H1 (cell line): ENCODE results near the gene KAT2A. TPM values are rescaled to one million over a fixed set of nuclear protein-coding genes. Genes with fewer than 3 reads are reported as not detected.

Experiments
- CHD2 ChIP-seq: IDR thresholded peaks from 2 replicates; pipeline ENCODE4 v1.6.1; 2012; ENCODE audit warnings: low read length, improper control_type of control experiment
- FOSL1 ChIP-seq: IDR thresholded peaks from 2 replicates; pipeline ENCODE4 v1.6.1; 2011; ENCODE audit warnings: mild to moderate bottlenecking, low read depth, low read length, moderate library complexity; ENCODE audit not compliant: insufficient read depth
- SAP30 ChIP-seq: fragments of 300-600 bp; sonication (generic); IDR thresholded peaks from 2 replicates; pipeline ENCODE4 v1.7.1; 2012; ENCODE audit warnings: low read length, moderate library complexity, mild to moderate bottlenecking, inconsistent platforms; ENCODE audit not compliant: insufficient read depth, insufficient replicate concordance
- TAF1 ChIP-seq: IDR thresholded peaks from 2 replicates; pipeline ENCODE4 v1.6.1; 2011; ENCODE audit warnings: mild to moderate bottlenecking, low read depth, low read length
- polyA plus RNA-seq, 7 experiments: library from polyadenylated mRNA; depleted of rRNA in 3 of 7; stranded (reverse) in 5 of 7; unstranded in 2 of 7; fragments of >200 nt in 5 of 7; fragments of 200-250 nt in 2 of 7; gene quantifications; 1 replicate in 5 of 7; 2 replicates in 1 of 7; 4 replicates in 1 of 7; pipeline versions ENCODE4 v1.2.1 to v1.2.3, GENCODE V29; 2011 to 2013; ENCODE audit warnings: missing spikeins in 2 of 7, mixed read lengths in 2 of 7
- total RNA-seq: library from RNA; stranded (reverse); fragmentation: NEBNext Ultra II Directional; extraction: Animal tissue kit (Norgen Biotek cat#: 25700); gene quantifications from 2 replicates; pipeline ENCODE4 v1.2.1, GENCODE V29; 2021
- TF ChIP-seq, protein P1 (sequence below): fragments of 300-600 bp; sonication (generic); IDR thresholded peaks from 2 replicates; pipeline ENCODE4 v1.7.1; 2012; ENCODE audit warnings: low read length, moderate library complexity, mild to moderate bottlenecking, inconsistent platforms; ENCODE audit not compliant: insufficient replicate concordance
- TF ChIP-seq, protein P2 (sequence below): IDR thresholded peaks from 2 replicates; pipeline ENCODE4 v1.6.1; 2012; ENCODE audit warnings: inconsistent platforms

The KAT2A gene
- total and polyA plus RNA-seq, 2 of the 8 experiments (the other 6 are each of a cell fraction or from before 2014, with no cell fraction given), result 34.2 to 40.1 TPM

DNA sequence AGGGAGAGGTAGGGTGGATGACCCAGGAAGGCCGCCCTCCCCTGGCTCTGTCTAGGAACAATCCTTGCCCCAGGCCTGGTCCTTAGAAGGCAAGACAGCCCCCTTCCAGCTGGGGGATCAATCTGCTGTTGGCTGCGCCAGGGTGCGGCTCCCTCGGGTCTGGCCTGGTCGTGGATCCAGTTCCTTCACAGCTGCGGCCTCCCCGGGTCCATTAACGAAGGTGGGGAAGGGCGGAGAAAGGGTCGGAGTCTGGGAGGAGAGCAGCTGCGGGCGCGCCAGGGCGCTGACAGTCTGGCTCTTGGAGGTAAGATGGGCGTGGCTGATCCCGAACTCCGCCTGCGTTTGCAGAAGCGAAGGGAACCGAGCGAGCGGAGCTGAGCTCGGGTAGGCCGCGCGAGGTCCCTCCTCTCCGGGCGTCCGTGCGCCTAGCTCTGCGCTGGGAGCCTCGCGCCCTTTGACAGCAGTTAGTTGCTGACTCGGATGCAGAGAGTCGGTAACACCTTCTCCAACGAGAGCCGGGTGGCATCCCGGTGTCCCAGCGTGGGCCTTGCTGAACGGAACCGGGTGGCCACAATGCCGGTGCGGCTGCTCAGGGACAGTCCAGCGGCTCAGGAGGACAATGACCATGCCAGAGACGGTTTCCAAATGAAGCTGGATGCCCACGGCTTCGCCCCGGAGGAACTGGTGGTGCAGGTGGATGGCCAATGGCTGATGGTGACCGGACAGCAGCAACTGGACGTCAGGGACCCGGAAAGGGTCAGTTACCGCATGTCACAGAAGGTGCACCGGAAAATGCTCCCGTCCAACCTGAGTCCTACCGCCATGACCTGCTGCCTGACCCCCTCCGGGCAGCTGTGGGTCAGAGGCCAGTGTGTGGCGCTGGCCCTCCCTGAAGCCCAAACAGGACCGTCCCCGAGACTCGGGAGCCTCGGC lies 1.5 kb upstream of the KAT2A start, which contains the start of gene HSPB9 (continued):
- TF ChIP-seq, protein P1, sequence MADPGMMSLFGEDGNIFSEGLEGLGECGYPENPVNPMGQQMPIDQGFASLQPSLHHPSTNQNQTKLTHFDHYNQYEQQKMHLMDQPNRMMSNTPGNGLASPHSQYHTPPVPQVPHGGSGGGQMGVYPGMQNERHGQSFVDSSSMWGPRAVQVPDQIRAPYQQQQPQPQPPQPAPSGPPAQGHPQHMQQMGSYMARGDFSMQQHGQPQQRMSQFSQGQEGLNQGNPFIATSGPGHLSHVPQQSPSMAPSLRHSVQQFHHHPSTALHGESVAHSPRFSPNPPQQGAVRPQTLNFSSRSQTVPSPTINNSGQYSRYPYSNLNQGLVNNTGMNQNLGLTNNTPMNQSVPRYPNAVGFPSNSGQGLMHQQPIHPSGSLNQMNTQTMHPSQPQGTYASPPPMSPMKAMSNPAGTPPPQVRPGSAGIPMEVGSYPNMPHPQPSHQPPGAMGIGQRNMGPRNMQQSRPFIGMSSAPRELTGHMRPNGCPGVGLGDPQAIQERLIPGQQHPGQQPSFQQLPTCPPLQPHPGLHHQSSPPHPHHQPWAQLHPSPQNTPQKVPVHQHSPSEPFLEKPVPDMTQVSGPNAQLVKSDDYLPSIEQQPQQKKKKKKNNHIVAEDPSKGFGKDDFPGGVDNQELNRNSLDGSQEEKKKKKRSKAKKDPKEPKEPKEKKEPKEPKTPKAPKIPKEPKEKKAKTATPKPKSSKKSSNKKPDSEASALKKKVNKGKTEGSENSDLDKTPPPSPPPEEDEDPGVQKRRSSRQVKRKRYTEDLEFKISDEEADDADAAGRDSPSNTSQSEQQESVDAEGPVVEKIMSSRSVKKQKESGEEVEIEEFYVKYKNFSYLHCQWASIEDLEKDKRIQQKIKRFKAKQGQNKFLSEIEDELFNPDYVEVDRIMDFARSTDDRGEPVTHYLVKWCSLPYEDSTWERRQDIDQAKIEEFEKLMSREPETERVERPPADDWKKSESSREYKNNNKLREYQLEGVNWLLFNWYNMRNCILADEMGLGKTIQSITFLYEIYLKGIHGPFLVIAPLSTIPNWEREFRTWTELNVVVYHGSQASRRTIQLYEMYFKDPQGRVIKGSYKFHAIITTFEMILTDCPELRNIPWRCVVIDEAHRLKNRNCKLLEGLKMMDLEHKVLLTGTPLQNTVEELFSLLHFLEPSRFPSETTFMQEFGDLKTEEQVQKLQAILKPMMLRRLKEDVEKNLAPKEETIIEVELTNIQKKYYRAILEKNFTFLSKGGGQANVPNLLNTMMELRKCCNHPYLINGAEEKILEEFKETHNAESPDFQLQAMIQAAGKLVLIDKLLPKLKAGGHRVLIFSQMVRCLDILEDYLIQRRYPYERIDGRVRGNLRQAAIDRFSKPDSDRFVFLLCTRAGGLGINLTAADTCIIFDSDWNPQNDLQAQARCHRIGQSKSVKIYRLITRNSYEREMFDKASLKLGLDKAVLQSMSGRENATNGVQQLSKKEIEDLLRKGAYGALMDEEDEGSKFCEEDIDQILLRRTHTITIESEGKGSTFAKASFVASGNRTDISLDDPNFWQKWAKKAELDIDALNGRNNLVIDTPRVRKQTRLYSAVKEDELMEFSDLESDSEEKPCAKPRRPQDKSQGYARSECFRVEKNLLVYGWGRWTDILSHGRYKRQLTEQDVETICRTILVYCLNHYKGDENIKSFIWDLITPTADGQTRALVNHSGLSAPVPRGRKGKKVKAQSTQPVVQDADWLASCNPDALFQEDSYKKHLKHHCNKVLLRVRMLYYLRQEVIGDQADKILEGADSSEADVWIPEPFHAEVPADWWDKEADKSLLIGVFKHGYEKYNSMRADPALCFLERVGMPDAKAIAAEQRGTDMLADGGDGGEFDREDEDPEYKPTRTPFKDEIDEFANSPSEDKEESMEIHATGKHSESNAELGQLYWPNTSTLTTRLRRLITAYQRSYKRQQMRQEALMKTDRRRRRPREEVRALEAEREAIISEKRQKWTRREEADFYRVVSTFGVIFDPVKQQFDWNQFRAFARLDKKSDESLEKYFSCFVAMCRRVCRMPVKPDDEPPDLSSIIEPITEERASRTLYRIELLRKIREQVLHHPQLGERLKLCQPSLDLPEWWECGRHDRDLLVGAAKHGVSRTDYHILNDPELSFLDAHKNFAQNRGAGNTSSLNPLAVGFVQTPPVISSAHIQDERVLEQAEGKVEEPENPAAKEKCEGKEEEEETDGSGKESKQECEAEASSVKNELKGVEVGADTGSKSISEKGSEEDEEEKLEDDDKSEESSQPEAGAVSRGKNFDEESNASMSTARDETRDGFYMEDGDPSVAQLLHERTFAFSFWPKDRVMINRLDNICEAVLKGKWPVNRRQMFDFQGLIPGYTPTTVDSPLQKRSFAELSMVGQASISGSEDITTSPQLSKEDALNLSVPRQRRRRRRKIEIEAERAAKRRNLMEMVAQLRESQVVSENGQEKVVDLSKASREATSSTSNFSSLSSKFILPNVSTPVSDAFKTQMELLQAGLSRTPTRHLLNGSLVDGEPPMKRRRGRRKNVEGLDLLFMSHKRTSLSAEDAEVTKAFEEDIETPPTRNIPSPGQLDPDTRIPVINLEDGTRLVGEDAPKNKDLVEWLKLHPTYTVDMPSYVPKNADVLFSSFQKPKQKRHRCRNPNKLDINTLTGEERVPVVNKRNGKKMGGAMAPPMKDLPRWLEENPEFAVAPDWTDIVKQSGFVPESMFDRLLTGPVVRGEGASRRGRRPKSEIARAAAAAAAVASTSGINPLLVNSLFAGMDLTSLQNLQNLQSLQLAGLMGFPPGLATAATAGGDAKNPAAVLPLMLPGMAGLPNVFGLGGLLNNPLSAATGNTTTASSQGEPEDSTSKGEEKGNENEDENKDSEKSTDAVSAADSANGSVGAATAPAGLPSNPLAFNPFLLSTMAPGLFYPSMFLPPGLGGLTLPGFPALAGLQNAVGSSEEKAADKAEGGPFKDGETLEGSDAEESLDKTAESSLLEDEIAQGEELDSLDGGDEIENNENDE, result no peak
- TF ChIP-seq SAP30, result peak; percentile 75
- TF ChIP-seq, protein P2, sequence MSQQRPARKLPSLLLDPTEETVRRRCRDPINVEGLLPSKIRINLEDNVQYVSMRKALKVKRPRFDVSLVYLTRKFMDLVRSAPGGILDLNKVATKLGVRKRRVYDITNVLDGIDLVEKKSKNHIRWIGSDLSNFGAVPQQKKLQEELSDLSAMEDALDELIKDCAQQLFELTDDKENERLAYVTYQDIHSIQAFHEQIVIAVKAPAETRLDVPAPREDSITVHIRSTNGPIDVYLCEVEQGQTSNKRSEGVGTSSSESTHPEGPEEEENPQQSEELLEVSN, result no peak
- no peak for TF ChIP-seq CHD2
- TF ChIP-seq TAF1, result 0 out of 2 replicates have a peak, but pooled peaks have one; percentile 27
- no peak for TF ChIP-seq FOSL1
